ENCODE data around the gene RSL24D1. TPM values are rescaled to one million over a fixed set of nuclear protein-coding genes. Genes with fewer than 3 reads are reported as not detected.

RSL24D1 gene
- total and polyA plus RNA-seq, 2 experiments from 2014 or later, result 43.1 to 96.7 TPM

DNA sequence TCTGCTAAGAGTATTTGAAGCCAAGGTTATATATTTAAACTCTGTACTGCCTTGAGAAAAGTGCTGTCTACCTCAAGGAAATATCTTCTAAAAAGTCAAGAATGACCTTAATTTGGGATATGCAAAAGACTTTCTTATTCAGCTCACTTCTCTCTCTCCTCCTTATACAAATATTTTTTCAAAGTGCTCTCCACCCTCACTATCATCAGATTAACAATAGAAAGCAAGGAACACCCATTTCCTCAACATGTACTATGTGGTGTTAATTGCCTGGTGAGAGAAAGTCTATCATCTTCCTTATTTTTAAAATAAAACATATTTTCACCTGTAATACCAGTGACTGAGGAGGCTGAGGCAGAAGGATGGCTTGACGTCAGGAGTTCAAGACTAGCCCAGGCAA lies 44.4 kb upstream of the RSL24D1 start:
- Histone ChIP-seq H3K4me1 (ENCODE audit: insufficient read depth) (no peaks in the 10 kb centered on the region), H3K9me3 (ENCODE audit: low read depth) (no peaks in the 10 kb centered on the region), H3K4me3 (no peak overlapping the region), H3K36me3 (replicated peaks; ENCODE audit: insufficient read depth, low read depth) (no peaks in the 10 kb centered on the region), H3K4me2 (no peak overlapping the region), H3K79me2 (peaks cover 24% of the 10 kb centered on the region), H3K27me3 (no peaks in the 10 kb centered on the region), H4K20me1 (ENCODE audit: insufficient read depth, poor library complexity, severe bottlenecking) (no peaks in the 10 kb centered on the region), H2AFZ (no peak overlapping the region), H3K27ac (no peak overlapping the region), H3K9me2 (replicated peaks; ENCODE audit: insufficient read depth) (no peaks in the 10 kb centered on the region)
- 100% methylated on average over 1 of the region's 1 CpG for WGBS (ENCODE audit: low lambda C conversion rate, missing lambda C conversion rate)
- DNase-seq (ENCODE audit: low spot score), result no peak
- TF ChIP-seq CTCF (IDR thresholded peaks at IDR 0.05; ENCODE audit: poor library complexity), result no peak
- no peak for TF ChIP-seq EZH2 (IDR thresholded peaks at IDR 0.05; ENCODE audit: borderline replicate concordance)
- no peak for TF ChIP-seq EZH2phosphoT487 (IDR thresholded peaks at IDR 0.05; ENCODE audit: low read depth, severe bottlenecking, unreplicated experiment)

DNA sequence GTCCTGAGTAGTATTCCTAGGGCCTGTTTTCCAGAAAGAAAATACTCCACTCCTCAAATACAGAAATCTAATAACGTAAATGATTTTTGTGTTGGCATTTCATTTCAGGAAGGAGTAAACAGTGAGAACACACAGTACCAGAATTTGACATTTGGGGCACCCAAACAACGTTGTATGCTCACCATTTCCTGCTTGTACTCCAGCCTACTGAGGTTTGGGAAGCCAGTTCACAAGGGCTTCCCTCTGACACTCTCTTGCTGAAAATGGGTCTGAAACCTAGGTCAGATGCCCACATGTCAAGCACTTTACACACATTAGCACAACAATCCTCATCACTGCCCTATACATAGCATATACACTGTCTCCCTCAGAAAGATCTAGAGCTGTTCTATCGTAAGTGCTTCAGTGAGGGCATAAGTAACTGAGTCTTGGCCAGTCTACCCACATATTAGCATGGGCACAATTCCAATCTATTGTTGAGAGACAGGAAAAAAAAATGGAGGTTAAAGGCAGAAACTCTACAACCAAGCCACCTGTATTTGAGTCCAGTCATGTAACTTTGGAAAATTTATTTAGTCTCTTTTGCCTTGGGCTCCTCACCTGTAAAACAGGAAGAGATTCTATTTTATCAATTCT lies 43.5 kb upstream of the RSL24D1 start:
- H3K9me2 ChIP-seq (replicated peaks; ENCODE audit: insufficient read depth), result no peaks in the 10 kb centered on the region
- no peak overlapping the region for H3K4me2 ChIP-seq
- whole genome bisulfite sequencing (ENCODE audit: low lambda C conversion rate, missing lambda C conversion rate), result 90% methylated on average over 3 of the region's 3 CpGs
- no peaks in the 10 kb centered on the region for H3K4me1 ChIP-seq (ENCODE audit: insufficient read depth)
- TF ChIP-seq EZH2 (IDR thresholded peaks at IDR 0.05; ENCODE audit: borderline replicate concordance) (no peak), CTCF (IDR thresholded peaks at IDR 0.05; ENCODE audit: poor library complexity) (no peak), EZH2phosphoT487 (IDR thresholded peaks at IDR 0.05; ENCODE audit: low read depth, severe bottlenecking, unreplicated experiment) (no peak)
- no peak overlapping the region for H3K4me3 ChIP-seq
- H3K27ac ChIP-seq, result no peak overlapping the region
- no peaks in the 10 kb centered on the region for H4K20me1 ChIP-seq (ENCODE audit: insufficient read depth, poor library complexity, severe bottlenecking)
- H3K27me3 ChIP-seq, result no peaks in the 10 kb centered on the region
- H2AFZ ChIP-seq, result no peak overlapping the region
- no peaks in the 10 kb centered on the region for H3K9me3 ChIP-seq (ENCODE audit: low read depth)
- peaks cover 17% of the 10 kb centered on the region for H3K79me2 ChIP-seq
- no peak for DNase-seq (ENCODE audit: low spot score)
- no peaks in the 10 kb centered on the region for H3K36me3 ChIP-seq (replicated peaks; ENCODE audit: insufficient read depth, low read depth)

- Histone ChIP-seq H2AFZ (no peak overlapping the region), H3K9me3 (ENCODE audit: low read depth) (no peaks in the 10 kb centered on the region), H3K79me2 (peaks cover 13% of the 10 kb centered on the region), H3K4me2 (no peak overlapping the region), H3K36me3 (replicated peaks; ENCODE audit: insufficient read depth, low read depth) (no peaks in the 10 kb centered on the region), H3K27me3 (no peaks in the 10 kb centered on the region), H3K4me3 (no peak overlapping the region), H3K4me1 (ENCODE audit: insufficient read depth) (no peaks in the 10 kb centered on the region), H3K9me2 (replicated peaks; ENCODE audit: insufficient read depth) (no peaks in the 10 kb centered on the region), H4K20me1 (ENCODE audit: insufficient read depth, poor library complexity, severe bottlenecking) (no peaks in the 10 kb centered on the region), H3K27ac (no peak overlapping the region)
- 88% methylated on average over 5 of the region's 5 CpGs for WGBS (ENCODE audit: low lambda C conversion rate, missing lambda C conversion rate)
- DNase-seq (ENCODE audit: low spot score), result no peak
- no peak for TF ChIP-seq EZH2 (IDR thresholded peaks at IDR 0.05; ENCODE audit: borderline replicate concordance)
- no peak for TF ChIP-seq EZH2phosphoT487 (IDR thresholded peaks at IDR 0.05; ENCODE audit: low read depth, severe bottlenecking, unreplicated experiment)
Measured at GRCh38 chr15:55239440-55240124, 42.8 kb upstream of the RSL24D1 start.

DNA sequence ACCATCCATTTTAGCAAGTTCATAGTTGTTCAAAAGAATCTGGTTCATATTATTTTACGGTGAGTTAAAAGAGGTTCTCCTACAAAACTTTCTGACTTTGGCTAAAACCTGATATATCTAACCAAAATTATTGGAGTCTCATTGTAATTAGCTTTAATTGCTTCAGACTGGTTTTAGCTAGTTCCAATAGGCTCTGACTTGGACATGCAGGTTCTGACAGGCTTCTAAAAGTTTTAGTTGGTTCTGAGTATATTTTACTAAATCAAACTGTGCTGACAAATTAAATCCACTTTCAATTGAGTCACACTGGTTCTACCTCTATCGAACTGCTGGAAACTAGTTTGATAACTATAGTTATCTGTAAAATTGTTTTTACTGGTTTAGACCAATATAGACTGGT lies 42.1 kb upstream of the RSL24D1 start:
- Histone ChIP-seq H3K4me1 (ENCODE audit: insufficient read depth) (peaks cover 5% of the 10 kb centered on the region), H3K9me2 (replicated peaks; ENCODE audit: insufficient read depth) (no peaks in the 10 kb centered on the region), H3K36me3 (replicated peaks; ENCODE audit: insufficient read depth, low read depth) (no peaks in the 10 kb centered on the region), H2AFZ (no peak overlapping the region), H3K4me2 (no peak overlapping the region), H3K79me2 (peaks cover 13% of the 10 kb centered on the region), H3K27me3 (no peaks in the 10 kb centered on the region), H3K9me3 (ENCODE audit: low read depth) (no peaks in the 10 kb centered on the region), H3K4me3 (no peak overlapping the region), H4K20me1 (ENCODE audit: insufficient read depth, poor library complexity, severe bottlenecking) (no peaks in the 10 kb centered on the region), H3K27ac (no peak overlapping the region)
- DNase-seq (ENCODE audit: low spot score), result no peak
- WGBS (ENCODE audit: low lambda C conversion rate, missing lambda C conversion rate), result 79% methylated on average over 2 of the region's 2 CpGs
- no peak for TF ChIP-seq EZH2phosphoT487 (IDR thresholded peaks at IDR 0.05; ENCODE audit: low read depth, severe bottlenecking, unreplicated experiment)
- no peak for TF ChIP-seq EZH2 (IDR thresholded peaks at IDR 0.05; ENCODE audit: borderline replicate concordance)
- TF ChIP-seq CTCF (IDR thresholded peaks at IDR 0.05; ENCODE audit: poor library complexity), result no peak
